NCI-H1048 (cell line): ENCODE results near the gene PTPRF.

Experiments
- DNase-seq: peaks from one replicate; lab custom pipeline; 2025; lab: John Stamatoyannopoulos, UW

The PTPRF gene

GRCh38 chr1:43552813-43553212 is 22.1 kb downstream of the PTPRF start:
- DNase-seq, result no peak

DNA sequence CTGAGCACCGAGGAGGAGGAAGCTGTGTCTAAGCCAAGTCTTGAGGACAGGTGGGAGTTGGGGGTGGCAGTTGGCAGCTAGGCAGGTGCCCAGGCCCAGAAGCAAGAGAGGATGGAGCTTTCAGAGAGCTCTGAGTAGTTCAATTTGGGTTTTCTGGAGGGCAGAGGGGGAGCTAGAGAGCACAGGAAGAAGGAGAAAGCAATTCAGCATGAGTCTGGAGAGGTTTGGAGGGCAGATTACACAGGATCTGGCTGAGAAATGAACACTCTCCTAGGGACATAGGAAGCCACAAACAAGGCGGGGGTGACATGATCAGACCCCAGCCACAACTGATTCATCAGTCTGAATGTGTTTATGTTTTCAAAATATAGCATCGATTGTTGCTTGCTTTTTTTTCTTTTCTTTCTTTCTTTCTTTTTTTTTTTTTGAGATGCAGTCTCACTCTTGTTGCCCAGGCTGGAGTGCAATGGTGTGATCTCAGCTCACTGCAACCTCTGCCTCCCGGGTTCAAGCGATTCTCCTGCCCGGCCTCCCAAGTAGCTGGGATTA is 23.8 kb downstream of the PTPRF start:
- DNase-seq, result no peak

DNA sequence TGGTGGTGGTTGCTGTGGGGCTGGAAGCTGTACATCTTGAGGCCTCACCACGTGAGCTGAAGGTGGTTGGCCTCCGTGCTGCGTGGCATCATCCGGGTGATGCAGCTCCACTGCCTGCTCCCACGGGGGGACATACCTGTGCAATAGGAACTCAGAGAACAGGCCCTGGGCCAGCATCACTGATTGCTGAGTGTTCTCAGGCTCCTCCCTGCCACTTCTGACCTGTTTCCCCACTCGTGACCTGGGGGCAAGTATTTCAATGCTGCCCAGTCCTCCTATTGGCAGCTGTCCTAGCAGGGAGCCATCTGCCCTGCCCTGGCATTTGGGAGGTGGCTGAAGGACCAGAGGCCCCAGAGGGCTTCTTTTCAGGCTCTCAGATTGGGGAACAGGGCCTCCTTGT is 26.1 kb downstream of the PTPRF start:
- DNase-seq, result no peak

GRCh38 chr1:43557744-43558245 is 27.1 kb downstream of the PTPRF start:
- DNase-seq, result no peak

DNA sequence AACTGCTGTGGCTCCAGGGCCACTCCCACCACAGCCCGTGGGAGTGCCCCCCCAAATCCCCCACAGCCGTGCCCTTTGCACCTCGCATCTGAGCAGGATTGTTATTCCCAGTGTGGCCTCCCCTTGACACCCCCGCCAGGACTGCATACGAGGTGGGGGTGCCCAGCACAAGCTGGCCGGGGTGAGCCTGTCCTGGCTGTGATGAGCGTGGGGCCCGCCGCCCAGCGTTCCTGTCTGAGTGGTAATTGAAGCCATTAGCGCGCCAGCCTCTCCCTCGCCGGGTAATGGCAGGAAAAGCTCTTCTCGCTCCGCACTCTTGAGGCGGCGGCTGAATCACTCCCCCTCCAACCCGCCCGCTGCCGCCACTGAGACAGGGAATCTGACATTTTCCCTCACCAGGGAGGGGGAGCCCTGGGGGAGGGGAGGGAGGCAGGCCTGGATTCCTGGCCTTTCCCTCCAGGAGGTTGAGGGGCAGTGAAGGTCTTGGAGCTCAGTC is 27.7 kb downstream of the PTPRF start:
- no peak for DNase-seq

- DNase-seq, result no peak
These were observed 29.0 kb downstream of the PTPRF start for GRCh38 chr1:43559714-43560113.

- no peak for DNase-seq
These were observed 29.6 kb downstream of the PTPRF start for GRCh38 chr1:43560286-43560685.

DNA sequence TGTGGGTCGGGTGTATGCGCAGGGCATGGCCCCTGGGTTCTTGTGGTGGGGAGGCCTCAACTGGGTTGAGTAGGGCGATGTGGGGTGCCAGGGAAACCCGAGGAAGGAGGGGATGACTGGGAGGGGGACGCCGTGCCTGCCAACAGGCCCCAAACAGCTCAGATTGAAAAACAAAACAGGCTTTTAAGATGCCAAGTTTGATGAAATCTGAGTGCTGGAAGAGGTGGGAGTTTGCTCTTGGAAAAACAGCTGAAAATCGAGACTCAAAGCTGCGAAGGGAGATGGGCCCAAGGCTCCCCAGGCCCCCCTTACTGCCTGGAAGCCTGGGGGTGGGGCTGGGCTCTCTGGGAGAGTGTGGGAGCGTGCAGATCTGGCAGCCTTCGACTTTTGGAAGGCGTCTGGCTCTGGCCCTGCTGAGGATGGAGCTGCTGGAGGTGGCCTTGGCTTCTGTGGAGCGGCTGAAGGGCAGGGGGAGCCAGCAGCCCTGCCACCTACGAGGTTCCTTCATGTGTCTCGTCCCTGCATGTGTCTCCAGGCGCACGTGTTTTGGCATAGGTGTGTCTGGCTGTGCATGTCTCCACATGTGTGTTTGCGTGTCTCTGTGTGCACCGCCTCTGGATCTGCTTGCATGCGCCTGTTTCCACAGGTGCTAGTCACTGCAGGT is 33.3 kb downstream of the PTPRF start:
- DNase-seq, result no peak

DNA sequence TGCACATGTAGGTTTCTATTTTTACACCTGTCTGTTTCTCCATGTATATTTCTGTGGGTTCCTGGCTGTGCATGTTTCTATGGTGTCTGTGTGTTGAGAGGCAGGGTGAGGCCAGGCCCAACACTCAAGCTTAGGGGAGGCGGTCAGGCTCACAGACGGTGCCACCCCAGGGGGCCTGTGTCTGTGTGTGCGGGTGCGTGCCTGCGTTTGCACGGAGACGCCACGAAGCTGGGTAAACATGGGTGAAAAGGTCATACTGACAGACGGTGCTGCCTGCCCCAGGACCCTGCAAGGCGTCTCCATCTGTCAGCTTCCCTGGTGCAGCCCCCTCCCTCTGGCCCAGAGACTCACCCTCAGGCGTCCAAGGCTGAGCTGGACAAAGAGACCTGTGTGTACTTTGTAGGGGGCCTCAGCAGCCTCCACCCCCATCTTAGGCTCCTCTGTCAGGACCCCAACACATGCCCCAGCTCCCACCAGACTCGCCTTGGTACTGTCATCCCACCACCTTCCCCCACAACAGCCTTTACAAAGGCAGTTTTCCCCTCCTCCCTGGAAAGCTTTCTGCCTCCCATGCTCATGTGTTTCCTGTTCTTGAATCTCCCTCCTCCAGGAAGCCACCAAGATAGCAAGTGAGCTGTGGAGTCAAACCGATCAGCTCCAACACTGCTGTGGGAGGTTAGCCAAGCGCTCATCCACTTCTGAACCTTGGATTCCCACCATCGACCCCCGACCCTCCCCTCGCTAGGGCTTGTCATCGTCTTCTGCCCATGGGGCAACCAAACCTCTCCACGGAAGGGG is 34.1 kb downstream of the PTPRF start:
- DNase-seq, result no peak

- no peak for DNase-seq
These were observed 35.1 kb downstream of the PTPRF start for GRCh38 chr1:43565600-43566360.

DNA sequence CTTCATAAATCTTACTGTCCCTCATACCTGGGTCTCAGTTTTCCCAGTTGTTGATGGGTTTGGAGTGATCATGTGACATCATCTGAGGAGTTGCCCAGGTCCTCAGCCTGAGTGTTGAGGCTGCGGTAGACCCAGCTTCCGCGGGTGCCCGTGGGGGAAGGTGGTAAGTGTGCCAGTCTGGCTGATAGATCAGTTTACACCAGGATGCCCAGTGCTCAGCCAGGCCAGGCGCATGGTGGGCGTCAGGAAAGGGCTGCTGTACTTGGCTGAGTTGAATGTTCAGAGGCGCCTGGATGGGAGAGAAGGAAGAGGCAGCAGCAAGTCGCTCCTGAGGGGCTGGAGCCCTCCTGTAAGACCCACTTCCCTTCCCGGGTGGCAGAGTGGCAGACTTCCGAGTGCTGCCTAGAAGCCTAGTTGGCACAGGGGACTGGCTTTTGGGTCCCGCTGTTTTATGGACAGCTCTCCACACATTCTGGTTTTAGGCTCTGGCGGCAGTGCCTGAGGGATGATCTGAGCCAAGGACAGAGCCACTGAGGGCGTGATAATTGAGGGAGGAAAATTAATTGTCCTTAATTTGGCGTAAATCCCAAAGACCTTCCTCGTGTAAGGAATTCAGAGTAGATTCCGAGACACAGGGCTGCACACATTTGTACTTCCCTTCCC is 35.8 kb downstream of the PTPRF start:
- DNase-seq, result no peak

- no peak for DNase-seq
These were observed 38.5 kb downstream of the PTPRF start for GRCh38 chr1:43569175-43569574.

- no peak for DNase-seq
These were observed 39.6 kb downstream of the PTPRF start for GRCh38 chr1:43570277-43570676.

DNA sequence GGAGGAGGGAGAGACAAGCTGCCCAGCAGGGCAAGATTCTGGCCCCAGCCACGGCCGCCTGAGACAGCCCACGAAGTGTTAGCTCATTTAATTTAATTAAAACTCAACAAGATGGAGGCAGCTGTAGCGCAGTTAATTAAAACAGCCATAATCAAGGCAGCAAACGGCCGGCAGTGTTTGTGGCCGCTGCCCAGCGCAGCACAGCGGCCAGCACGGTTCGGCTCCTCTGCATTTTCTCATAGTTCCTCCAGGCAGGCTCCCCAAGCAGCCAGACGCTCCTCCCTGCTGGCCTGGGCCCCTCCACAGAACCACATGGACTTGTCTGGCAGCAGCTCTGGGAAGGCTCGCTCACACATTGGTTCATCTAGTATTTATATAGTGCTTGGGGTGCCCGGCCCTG is 40.0 kb downstream of the PTPRF start:
- DNase-seq, result no peak

GRCh38 chr1:43572084-43572483 is 41.4 kb downstream of the PTPRF start:
- DNase-seq, result no peak

DNA sequence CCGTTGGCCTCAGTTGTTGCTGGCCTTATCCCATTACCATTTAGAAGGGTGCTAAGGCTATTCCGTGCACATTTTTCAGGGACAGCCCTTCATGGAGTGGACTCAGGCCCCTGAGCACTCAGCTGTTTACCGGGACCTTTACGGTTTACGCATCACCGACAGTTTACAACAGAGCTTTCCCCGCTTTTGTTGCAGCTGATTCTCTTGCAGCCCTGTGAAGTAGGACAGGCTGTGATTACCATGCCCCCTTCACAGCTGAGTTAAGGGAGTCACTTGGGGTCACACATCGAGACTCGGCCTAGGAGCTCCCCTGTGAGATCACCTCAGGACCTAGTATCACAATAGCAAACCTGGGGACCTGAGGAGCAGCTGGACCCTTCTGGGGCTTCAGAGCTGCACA is 41.9 kb downstream of the PTPRF start:
- no peak for DNase-seq

DNA sequence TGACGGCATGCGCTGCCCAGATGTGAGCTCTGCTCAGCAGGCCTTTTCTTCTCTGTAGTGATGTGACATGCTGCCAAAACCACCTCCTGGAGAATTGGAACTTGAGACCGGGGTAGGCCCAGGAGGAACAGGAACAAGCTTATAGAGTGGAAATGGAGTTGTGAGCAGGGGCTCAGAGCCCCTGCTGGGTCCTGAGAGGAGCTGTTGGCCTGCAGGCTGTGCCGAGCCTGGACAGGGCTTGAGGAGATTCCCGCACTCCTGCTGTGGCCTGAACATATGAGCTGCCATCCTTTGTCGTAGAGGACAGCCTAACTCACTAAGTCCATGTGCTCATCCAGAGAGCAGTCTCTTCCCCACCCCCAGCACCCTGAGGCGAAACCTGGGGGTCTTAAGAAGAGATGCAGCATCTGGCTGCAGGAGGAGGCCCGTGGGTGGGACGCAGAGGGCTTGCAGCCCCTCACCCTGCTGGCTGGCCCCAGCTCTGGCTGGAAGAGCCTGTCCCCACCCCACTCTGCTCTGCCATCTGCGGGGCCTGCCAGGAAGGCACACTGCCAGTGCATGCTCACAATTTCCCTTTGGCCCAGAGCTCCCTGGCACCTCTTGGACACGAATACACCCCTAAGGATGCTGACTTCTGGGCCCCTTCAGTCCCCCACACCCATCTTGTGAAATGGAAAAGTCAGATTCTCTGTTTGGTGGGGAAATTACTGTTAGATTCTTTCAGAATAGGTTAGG is 42.5 kb downstream of the PTPRF start:
- DNase-seq, result no peak

DNA sequence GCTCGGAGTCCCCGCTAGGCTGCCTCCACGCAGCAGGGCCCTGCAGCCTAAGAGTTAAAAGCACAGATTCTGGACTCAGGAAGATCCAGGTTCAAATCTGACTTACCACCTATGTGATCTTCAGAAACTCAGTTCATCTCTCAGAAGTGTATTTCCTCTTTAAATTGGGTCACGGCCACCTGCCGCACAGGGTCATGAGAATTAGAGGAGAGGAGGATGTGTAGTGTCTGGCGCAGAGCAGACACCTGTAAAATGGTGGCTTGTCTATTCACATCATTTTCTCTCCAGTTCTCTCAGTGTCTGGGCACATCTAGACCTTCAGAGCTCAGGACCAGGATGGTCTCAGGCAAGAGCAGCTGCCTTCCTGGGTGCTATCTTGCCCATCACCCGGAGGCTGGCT is 45.8 kb downstream of the PTPRF start:
- DNase-seq, result no peak

DNA sequence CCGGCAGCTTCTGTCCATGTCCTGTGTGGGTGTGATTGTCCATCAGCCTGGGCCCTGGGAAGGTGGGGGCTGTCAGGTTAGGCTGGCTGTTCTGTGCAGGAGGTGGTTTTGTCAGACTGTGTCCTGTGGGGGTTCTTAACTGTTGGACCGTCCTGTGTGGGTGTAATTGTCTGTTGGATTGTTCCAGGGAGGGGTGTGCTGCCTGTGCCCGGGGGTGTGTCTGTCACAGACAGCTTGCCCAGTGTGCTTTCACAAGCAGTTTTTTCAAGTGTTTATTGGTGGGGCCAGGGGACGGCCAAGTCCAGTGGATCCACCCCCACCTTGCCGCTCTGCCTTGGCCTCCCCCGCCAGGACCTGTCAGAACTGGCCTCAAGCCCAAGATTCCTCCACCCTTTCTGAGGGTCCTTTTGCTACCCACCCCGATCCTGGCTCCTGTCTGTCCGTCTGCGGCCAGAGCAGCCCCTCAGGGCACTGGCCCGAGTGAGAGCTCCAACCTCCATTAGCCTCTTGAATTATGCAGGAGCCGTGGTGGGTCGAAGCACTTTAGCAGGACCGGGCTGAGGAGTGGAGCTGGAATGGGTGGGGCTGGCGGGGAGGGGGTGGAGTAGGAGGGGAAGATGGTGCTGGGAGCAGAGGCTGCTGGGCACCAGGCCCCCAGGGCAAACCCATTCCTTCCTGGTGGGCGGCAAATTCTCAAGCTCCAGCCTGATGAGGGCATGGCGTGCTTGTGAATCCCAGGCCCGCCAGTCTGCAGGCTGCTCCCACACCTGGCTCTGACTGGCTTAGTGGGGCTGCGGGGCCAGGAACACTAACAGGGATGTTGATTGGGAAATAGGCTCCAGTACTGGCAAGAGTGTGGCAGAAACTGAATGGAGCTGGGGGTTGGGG is 47.2 kb downstream of the PTPRF start:
- no peak for DNase-seq

GRCh38 chr1:43580039-43580438 is 49.4 kb downstream of the PTPRF start:
- DNase-seq, result no peak
